Lower lobe of right lung (tissue), 2 donors: Measurements from ENCODE around the gene SULF2. TPM values are rescaled to one million over a fixed set of nuclear protein-coding genes. Genes with fewer than 3 reads are reported as not detected.

Source experiments
- ATAC-seq, 2 donors: fragments of 200-7000 bp; cut with Tn5 transposase; one replicate each; pipeline ENCODE4 v1.9.1; 2020 to 2022; ENCODE audit warnings: mild to moderate bottlenecking in 2 of 2, moderate library complexity in 2 of 2
- DNase-seq: peaks from one replicate; pipeline ENCODE4 v3.0.0-alpha.2; 2020
- H3K27ac ChIP-seq: fragments of 200-600 bp; one replicate; pipeline ENCODE4 v1.8.0; 2022
- H3K27me3 ChIP-seq: fragments of 200-600 bp; one replicate; pipeline ENCODE4 v1.8.0; 2022; ENCODE audit warnings: low read depth
- H3K36me3 ChIP-seq: fragments of 200-600 bp; one replicate; pipeline ENCODE4 v1.8.0; 2022; ENCODE audit warnings: mild to moderate bottlenecking
- H3K4me1 ChIP-seq: fragments of 200-600 bp; one replicate; pipeline ENCODE4 v1.8.0; 2022
- H3K4me3 ChIP-seq: fragments of 200-600 bp; one replicate; pipeline ENCODE4 v1.8.0; 2022; ENCODE audit warnings: mild to moderate bottlenecking
- H3K9me3 ChIP-seq: fragments of 200-600 bp; one replicate; pipeline ENCODE4 v1.8.0; 2022
- intact Hi-C: fragments of 100-400 bp; cut with DNase I; formaldehyde crosslinking; loops from one replicate; pipeline ENCODE4 v1.11.0; 2022
- total RNA-seq: library from RNA; stranded (reverse); fragmentation: NEBNext Ultra II Directional; extraction: Animal tissue kit (Norgen Biotek cat#: 25700); gene quantifications from one replicate; pipeline ENCODE4 v1.2.1, GENCODE V29; 2021
- TF ChIP-seq, protein P1 (sequence below): fragments of 200-600 bp; IDR thresholded peaks from one replicate; pipeline ENCODE4 v1.8.0; 2022; ENCODE audit warnings: antibody characterized with exemption, mild to moderate bottlenecking
- donor health status: DM: no; HTN: yes; CAD: no; lungs with severe emphysema.

The SULF2 gene
- total RNA-seq, 1 donor from 2014 or later, result 34.6 TPM

DNA sequence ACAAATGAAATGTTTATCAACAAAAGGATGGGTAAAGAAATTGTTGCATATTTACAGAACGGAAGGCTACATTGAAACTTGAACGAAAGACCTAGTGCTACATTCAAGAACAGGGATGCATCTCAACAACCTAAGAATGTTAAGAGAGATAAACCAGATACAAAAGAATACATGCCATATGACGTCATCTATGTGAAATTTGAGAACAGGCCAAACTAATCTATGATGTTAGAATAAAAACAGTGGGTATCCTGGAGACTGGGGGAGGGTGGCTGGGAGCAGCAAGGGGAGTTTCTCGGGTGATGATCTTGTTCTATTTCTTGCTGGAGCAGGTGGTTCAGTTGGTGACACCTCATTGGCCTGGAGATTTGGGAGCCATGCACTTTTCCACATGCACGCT is 81.5 kb downstream of the SULF2 start:
- DNase-seq (no peak), ATAC-seq (no peak)
- intact Hi-C loops, result no loop called here
- TF ChIP-seq, protein P1, sequence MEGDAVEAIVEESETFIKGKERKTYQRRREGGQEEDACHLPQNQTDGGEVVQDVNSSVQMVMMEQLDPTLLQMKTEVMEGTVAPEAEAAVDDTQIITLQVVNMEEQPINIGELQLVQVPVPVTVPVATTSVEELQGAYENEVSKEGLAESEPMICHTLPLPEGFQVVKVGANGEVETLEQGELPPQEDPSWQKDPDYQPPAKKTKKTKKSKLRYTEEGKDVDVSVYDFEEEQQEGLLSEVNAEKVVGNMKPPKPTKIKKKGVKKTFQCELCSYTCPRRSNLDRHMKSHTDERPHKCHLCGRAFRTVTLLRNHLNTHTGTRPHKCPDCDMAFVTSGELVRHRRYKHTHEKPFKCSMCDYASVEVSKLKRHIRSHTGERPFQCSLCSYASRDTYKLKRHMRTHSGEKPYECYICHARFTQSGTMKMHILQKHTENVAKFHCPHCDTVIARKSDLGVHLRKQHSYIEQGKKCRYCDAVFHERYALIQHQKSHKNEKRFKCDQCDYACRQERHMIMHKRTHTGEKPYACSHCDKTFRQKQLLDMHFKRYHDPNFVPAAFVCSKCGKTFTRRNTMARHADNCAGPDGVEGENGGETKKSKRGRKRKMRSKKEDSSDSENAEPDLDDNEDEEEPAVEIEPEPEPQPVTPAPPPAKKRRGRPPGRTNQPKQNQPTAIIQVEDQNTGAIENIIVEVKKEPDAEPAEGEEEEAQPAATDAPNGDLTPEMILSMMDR, result no peak
- H3K27ac ChIP-seq, result no peak overlapping the region
- no peaks in the 10 kb centered on the region for H3K36me3 ChIP-seq
- peaks cover 10% of the 10 kb centered on the region for H3K4me1 ChIP-seq
- H3K27me3 ChIP-seq, result no peaks in the 10 kb centered on the region
- H3K4me3 ChIP-seq, result no peak overlapping the region
- H3K9me3 ChIP-seq, result no peaks in the 10 kb centered on the region

DNA sequence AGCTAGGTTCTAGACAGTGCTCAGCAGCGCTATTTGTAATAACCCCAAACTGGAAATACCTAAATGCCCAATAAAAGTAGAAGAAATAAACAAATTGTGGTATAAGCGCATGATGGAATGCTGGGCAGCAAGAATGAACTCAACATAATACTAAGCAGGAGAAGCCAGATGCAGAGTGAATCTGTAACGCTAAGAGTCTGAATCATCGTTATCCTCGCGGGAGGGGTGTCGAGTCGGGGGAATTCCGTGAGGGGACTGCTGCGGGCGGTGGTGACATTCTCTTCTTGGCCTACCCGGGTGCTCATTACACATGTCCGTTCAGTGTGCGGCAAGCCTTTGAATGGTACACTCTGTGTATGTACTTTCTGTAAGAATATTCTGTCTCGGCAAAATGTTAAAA is 83.7 kb downstream of the SULF2 start:
- intact Hi-C loops, result no loop called here
- H3K9me3 ChIP-seq, result no peaks in the 10 kb centered on the region
- no peak for DNase-seq
- peaks cover 10% of the 10 kb centered on the region for H3K4me1 ChIP-seq
- H3K4me3 ChIP-seq, result no peak overlapping the region
- no peaks in the 10 kb centered on the region for H3K36me3 ChIP-seq
- TF ChIP-seq, protein P1, result no peak
- H3K27ac ChIP-seq, result no peak overlapping the region
- no peaks in the 10 kb centered on the region for H3K27me3 ChIP-seq
- no peak for ATAC-seq

DNA sequence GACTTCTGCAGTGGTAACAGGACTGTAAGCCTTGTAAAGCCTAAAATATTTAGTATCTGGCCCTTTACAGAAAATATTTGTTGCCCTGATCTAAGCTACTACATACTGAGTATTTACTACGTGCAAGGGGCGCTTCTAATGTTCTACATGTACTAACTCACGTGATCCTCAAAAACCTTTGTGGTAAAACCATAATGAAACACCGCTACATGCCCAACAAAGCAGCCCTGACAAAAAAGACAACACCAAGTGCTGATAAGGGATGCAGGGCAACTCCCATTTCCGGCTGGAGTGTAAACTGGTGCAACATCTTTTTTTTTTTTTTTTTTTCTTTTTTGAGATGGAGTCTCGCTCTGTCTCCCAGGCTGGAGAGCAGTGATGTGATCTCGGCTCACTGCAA is 85.0 kb downstream of the SULF2 start:
- H3K27me3 ChIP-seq, result no peaks in the 10 kb centered on the region
- ATAC-seq (no peak), DNase-seq (no peak)
- no peak overlapping the region for H3K27ac ChIP-seq
- peaks cover 5% of the 10 kb centered on the region for H3K4me1 ChIP-seq
- H3K36me3 ChIP-seq, result no peaks in the 10 kb centered on the region
- H3K4me3 ChIP-seq, result no peak overlapping the region
- intact Hi-C loops, result no loop called here
- TF ChIP-seq, protein P1, result no peak
- H3K9me3 ChIP-seq, result no peaks in the 10 kb centered on the region

DNA sequence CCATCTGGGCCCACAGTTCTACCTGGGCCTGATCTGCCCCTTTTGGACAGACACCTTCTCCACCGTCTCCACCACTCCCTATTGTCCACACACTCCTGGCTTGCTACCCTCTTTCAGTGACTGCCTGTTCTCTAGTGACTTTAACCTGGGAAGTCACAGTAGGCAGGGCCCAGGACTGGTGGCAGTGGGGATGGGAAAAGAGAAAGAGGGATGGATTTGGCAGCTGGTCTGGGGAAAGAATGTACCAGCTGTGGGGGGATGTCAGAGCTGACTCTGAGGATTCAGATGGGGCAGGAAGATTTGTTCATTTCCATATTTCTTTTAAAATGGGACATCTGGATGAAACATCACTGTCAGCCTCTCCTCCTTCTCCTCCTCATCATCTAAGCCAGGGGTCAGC is 85.5 kb downstream of the SULF2 start:
- intact Hi-C loops, result no loop called here
- H3K4me1 ChIP-seq, result peaks cover 4% of the 10 kb centered on the region
- no peaks in the 10 kb centered on the region for H3K27me3 ChIP-seq
- TF ChIP-seq, protein P1, result no peak
- H3K36me3 ChIP-seq, result no peaks in the 10 kb centered on the region
- no peaks in the 10 kb centered on the region for H3K9me3 ChIP-seq
- H3K4me3 ChIP-seq, result no peak overlapping the region
- no peak overlapping the region for H3K27ac ChIP-seq
- no peak for DNase-seq
- ATAC-seq, result no peak

DNA sequence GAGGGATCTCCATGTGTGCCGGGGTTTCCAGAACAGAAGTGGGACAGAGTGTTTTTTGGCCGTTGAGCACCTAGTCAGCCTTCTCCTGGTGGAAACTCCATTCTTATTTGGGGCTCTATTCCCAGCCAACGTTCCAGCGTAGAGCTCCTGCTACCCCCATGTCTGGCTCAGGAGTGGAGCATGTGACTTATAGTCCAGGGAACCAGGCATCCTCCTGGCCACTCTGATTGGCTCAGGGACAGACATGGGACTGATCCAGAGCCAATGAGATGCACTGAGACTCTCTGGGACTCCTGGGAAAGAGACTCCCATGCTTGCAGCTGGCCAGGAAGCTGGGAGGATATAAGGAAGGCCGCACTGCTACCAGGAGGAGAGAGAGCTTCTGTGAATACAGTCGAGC is 87.1 kb downstream of the SULF2 start:
- no peak overlapping the region for H3K4me3 ChIP-seq
- DNase-seq (no peak), ATAC-seq (no peak)
- TF ChIP-seq, protein P1, result no peak
- no peaks in the 10 kb centered on the region for H3K4me1 ChIP-seq
- intact Hi-C loops, result no loop called here
- H3K9me3 ChIP-seq, result no peaks in the 10 kb centered on the region
- H3K27me3 ChIP-seq, result no peaks in the 10 kb centered on the region
- no peak overlapping the region for H3K27ac ChIP-seq
- H3K36me3 ChIP-seq, result no peaks in the 10 kb centered on the region

DNA sequence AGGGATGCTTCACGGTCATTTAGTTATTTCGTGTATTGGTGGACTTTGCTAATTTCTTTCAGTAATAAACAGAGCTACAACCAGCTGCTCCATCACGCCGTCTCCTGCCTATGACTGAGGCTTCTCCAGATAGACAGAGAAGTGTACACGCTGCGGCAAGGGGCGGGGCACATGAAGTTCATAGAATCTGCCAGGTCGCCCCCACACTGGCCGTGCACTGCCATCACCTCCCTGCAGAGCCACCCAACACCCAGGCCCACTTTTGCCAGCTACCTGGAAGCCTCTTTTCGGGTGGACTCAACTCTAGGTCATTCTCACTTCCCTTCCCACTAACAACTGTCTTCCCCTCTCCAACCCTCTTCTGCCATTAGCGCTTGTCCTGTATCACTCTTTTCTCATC is 88.4 kb downstream of the SULF2 start:
- Histone ChIP-seq H3K27me3 (no peaks in the 10 kb centered on the region), H3K4me1 (no peaks in the 10 kb centered on the region), H3K27ac (no peak overlapping the region), H3K36me3 (no peaks in the 10 kb centered on the region), H3K9me3 (peaks cover 7% of the 10 kb centered on the region), H3K4me3 (no peak overlapping the region)
- ATAC-seq, result no peak
- DNase-seq, result no peak
- intact Hi-C loops, result no loop called here
- TF ChIP-seq, protein P1, result no peak
